Measurements from ENCODE around the gene PDE1A.

The PDE1A gene

DNA sequence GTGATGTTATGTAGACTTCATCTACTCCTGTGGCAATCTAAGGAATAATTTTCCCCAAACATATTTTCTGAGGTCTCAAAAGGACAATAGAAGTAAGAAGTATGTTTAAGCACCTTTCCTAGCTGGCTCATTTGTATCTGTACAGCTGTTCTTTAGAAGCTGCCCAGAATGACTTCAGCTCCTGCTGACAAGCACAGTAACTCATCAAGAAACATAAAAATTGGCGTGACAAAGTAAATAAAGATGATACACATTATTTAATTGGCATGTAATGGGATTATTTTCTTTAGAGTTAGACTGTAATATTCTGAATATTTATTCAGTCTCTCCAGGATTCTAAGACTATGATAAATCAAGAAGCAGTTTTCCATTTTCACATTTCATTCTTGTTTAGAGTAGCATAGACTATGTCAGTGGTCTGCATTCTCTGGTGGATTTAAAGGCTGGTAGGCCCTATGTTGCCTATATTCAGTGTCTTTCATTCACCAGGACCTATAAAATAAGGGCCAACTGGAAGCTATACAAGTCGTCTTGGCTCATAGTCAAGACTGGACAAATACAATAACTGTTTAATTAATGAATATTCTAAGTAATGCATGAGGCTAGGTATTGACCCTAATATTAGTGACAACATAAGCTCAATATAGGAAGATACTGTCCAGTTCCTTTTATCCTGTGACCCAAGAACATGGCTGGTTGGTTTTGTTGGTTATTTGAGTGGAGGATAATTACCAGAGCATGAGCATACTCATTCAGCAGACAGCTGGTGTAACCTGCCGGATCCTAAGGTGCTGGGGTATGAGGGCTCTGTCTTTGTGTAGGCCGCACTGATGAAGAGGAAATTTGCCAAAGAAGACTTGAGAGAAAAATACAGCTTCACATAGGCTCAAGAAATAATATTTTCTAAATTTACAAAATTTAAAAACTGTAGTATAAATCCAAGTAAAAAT is 107.0 kb downstream of the PDE1A start:
- TF ChIP-seq, protein P1, sequence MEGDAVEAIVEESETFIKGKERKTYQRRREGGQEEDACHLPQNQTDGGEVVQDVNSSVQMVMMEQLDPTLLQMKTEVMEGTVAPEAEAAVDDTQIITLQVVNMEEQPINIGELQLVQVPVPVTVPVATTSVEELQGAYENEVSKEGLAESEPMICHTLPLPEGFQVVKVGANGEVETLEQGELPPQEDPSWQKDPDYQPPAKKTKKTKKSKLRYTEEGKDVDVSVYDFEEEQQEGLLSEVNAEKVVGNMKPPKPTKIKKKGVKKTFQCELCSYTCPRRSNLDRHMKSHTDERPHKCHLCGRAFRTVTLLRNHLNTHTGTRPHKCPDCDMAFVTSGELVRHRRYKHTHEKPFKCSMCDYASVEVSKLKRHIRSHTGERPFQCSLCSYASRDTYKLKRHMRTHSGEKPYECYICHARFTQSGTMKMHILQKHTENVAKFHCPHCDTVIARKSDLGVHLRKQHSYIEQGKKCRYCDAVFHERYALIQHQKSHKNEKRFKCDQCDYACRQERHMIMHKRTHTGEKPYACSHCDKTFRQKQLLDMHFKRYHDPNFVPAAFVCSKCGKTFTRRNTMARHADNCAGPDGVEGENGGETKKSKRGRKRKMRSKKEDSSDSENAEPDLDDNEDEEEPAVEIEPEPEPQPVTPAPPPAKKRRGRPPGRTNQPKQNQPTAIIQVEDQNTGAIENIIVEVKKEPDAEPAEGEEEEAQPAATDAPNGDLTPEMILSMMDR (IDR thresholded peaks at IDR 0.05) = no peak

DNA sequence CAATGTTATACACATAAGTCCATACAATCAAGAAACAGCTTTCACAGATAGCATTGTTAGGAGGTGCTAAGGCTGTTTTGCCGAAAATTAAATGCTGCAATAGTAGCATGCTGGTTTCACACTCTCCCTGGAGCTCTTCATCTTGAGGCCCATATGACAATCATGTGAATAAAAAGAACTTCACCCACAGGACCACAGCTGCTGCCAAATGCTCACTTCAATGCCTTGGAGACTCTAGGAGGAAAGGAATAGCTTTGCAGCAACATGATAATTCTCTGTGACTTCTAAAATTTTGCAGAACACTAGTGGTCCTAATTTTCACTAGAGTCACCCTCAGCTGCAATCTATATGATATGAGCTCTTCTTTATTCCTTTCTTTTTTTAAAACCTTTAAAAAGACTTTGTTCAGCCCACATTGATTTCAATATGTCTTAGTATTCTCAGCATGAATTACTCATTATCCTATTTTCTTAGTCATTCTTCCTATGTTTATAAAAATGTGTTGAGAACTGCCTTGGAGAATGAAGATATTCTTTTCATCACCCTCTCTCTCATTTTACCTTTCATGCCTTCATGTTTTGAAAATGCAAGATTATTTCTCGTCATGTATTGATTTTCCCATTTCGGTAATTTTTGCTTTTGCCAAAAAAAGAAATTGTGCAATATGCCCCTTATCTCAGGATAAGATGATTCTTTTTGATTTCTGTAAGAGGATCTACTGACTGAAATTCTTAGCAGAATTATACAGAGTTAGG is 108.2 kb downstream of the PDE1A start:
- TF ChIP-seq, protein P1 (IDR thresholded peaks at IDR 0.05) = no peak

DNA sequence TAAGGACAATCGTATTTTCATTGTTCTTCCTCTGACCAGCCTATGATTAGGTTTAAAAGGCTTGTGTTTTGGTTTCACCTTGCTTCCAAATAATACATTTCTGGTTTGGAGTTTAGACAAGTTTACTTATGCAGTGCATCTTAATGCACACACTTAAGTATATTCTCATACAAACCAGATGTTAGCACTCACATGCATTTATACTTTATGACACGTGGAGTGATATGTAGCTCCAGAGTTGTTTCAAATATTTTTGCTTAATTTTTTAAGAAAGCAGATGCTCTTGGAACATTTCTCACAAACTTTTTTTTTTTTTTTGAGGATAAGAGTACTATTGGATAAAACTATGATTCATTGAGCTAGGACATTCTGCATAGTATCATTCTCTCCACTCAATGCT is 109.9 kb downstream of the PDE1A start:
- TF ChIP-seq, protein P1 (IDR thresholded peaks at IDR 0.05) = no peak

DNA sequence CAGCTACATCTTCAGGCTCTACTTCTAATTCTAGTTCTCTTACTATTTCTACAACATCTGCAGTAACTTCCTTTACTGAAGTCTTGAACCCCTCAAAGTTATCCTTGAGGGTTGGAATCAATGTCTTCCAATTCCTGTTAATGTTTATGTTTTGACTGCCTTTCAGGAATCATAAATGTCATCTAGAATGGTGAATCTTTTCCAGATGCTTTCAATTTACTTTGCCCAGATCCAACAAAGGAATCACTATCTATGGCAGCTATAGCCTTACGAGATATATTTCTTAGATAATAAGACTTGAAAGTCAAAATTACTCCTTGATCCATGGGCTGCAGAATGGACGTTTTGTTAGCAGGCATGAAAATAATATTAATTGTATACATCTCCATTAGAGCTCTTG is 123.9 kb downstream of the PDE1A start:
- TF ChIP-seq, protein P1 (IDR thresholded peaks at IDR 0.05) = no peak

DNA sequence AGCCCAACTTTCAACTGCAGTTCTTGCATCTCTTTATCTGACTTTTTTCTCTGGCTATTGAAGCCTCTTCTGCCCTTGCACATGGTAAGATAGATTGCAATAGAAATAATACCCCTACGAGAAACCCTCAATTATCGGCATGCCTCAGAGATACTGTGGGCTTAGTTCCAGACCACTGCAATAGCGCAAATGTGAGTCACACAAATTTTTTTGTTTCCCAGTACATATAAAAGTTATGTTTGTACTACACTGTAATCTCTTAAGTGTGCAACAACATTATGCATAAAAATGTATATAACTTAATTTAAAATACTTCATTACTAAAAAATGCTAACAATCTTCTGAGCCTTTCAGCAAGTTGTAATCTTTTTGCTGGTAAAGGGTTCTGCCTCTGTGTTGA is 124.7 kb downstream of the PDE1A start:
- TF ChIP-seq, protein P1 (IDR thresholded peaks at IDR 0.05) = no peak

DNA sequence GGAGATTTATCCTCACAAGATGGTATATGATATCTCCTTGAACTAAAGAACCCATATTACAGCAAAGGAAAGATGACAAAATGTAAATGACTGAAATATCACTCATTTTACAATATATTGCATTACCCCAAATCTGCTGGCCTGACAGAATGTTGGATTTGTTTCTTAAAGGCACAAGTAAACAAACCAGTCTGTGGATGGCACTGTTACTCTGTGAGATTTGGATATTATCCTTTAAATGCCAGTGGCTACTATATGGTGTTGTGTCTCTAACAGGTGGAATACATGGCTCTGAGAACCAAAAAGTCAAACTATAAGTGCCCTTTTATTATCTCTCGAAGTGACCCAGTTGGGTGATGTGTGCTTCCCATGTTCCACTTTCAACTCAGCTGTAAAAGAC is 125.7 kb downstream of the PDE1A start:
- TF ChIP-seq, protein P1 (IDR thresholded peaks at IDR 0.05) = no peak

DNA sequence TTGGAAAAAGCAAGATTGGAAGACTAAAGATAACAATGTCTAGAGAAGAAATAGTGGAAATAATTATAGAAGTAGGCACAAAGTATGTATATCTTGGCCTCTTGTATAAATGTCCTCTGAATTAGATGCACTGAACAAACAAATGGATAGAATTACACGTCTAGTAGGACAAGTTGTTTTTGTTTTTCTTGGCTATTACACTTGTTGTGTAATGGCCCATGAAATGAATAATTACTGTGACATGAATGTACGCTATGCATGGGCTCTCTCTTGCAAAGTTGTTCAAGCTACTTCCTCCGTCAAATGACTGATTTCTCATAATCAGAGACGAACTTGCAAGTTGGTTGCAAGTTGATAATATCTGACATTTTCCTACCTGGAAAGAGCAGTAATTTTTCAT is 126.2 kb downstream of the PDE1A start:
- TF ChIP-seq, protein P1 (IDR thresholded peaks at IDR 0.05) = no peak

Measured in LNCAP (cell line).